Neuronal stem cell (in vitro differentiated cells): Measurements from ENCODE around the gene SORL1.

Source experiments
- DNase-seq: peaks from one replicate; pipeline ENCODE4 v3.0.0-alpha.2; 2013; ENCODE audit warnings: low spot score
- H2AFZ ChIP-seq: one replicate; pipeline ENCODE4 v1.6.1; 2013; ENCODE audit warnings: mild to moderate bottlenecking, low read length, inconsistent platforms
- H2AK5ac ChIP-seq: 2 replicates; pipeline ENCODE4 v1.6.1; 2013; ENCODE audit warnings: low read depth, mild to moderate bottlenecking, inconsistent platforms, low read length, moderate library complexity, mixed read lengths
- H2BK120ac ChIP-seq: 2 replicates; pipeline ENCODE4 v1.6.1; 2013; ENCODE audit warnings: low read depth, mild to moderate bottlenecking, inconsistent platforms, low read length, moderate library complexity, mixed read lengths
- H2BK12ac ChIP-seq: one replicate; pipeline ENCODE4 v1.6.1; 2013; ENCODE audit warnings: low read length, inconsistent platforms
- H2BK15ac ChIP-seq: 2 replicates; pipeline ENCODE4 v1.6.1; 2013; ENCODE audit warnings: mild to moderate bottlenecking, low read length, inconsistent platforms, mixed read lengths
- H2BK5ac ChIP-seq: one replicate; pipeline ENCODE4 v1.6.1; 2013; ENCODE audit warnings: inconsistent platforms, mild to moderate bottlenecking, low read length, moderate library complexity
- H3K14ac ChIP-seq: one replicate; pipeline ENCODE4 v1.6.1; 2013; ENCODE audit warnings: low read length, inconsistent platforms
- H3K18ac ChIP-seq: 2 replicates; pipeline ENCODE4 v1.6.1; 2013; ENCODE audit warnings: low read length, inconsistent platforms
- H3K23ac ChIP-seq: 2 replicates; pipeline ENCODE4 v1.6.1; 2013; ENCODE audit warnings: low read depth, mild to moderate bottlenecking, mixed read lengths, low read length, inconsistent platforms; ENCODE audit not compliant: poor library complexity
- H3K27ac ChIP-seq: replicated peaks from 3 replicates; pipeline ENCODE4 v1.5.1; 2013; ENCODE audit warnings: low read length, inconsistent platforms
- H3K27me3 ChIP-seq, 3 experiments: 2 replicates each; pipeline ENCODE4 v1.6.1; 2013; ENCODE audit warnings: low read length in 3 of 3, mild to moderate bottlenecking in 2 of 3, inconsistent platforms in 1 of 3, low read depth in 1 of 3, mixed read lengths in 1 of 3, moderate library complexity in 1 of 3; ENCODE audit not compliant: control insufficient read depth in 3 of 3, insufficient read depth in 3 of 3
- H3K36me3 ChIP-seq, 2 donors: replicated peaks in 1 of 2; 2 replicates each; pipeline ENCODE4 v1.6.1; 2013; ENCODE audit warnings: low read length in 2 of 2; ENCODE audit not compliant: control insufficient read depth in 2 of 2, insufficient read depth in 2 of 2
- H3K4ac ChIP-seq: 2 replicates; pipeline ENCODE4 v1.6.1; 2013; ENCODE audit warnings: inconsistent platforms, mild to moderate bottlenecking, low read length, moderate library complexity
- H3K4me1 ChIP-seq, 2 donors: 1 replicate in 1 of 2; 2 replicates in 1 of 2; pipeline ENCODE4 v1.6.1; 2013; ENCODE audit warnings: low read length in 2 of 2, low read depth in 1 of 2; ENCODE audit not compliant: control insufficient read depth in 2 of 2, insufficient read depth in 1 of 2
- H3K4me2 ChIP-seq: one replicate; pipeline ENCODE4 v1.6.1; 2013; ENCODE audit warnings: mild to moderate bottlenecking, low read length, inconsistent platforms; ENCODE audit not compliant: insufficient read depth, poor library complexity, severe bottlenecking
- H3K4me3 ChIP-seq, 2 donors: 2 replicates each; pipeline ENCODE4 v1.5.1; 2013; ENCODE audit warnings: low read length in 2 of 2, mild to moderate bottlenecking in 2 of 2, inconsistent platforms in 1 of 2, moderate library complexity in 1 of 2
- H3K79me1 ChIP-seq: one replicate; pipeline ENCODE4 v1.6.1; 2013; ENCODE audit warnings: low read depth, mild to moderate bottlenecking, inconsistent platforms, low read length, moderate library complexity
- H3K9ac ChIP-seq: one replicate; pipeline ENCODE4 v1.6.1; 2013; ENCODE audit warnings: mild to moderate bottlenecking, low read depth, low read length, inconsistent platforms; ENCODE audit not compliant: poor library complexity
- H3K9me3 ChIP-seq, 2 donors: replicated peaks in 1 of 2; 2 replicates each; pipeline versions ENCODE3 to v1.6.1; 2013; ENCODE audit warnings: low read length in 2 of 2, mild to moderate bottlenecking in 2 of 2, inconsistent platforms in 1 of 2, low read depth in 1 of 2, mixed read lengths in 1 of 2, moderate library complexity in 1 of 2; ENCODE audit not compliant: control insufficient read depth in 2 of 2, insufficient read depth in 1 of 2
- H4K8ac ChIP-seq: one replicate; pipeline ENCODE4 v1.6.1; 2013; ENCODE audit warnings: low read depth, mild to moderate bottlenecking, inconsistent platforms, low read length, moderate library complexity
- H4K91ac ChIP-seq: one replicate; pipeline ENCODE4 v1.6.1; 2013; ENCODE audit warnings: low read length, low read depth, mild to moderate bottlenecking, inconsistent platforms; ENCODE audit not compliant: poor library complexity
- WGBS, 2 donors: extraction: QIAGEN DNeasy Blood & Tissue Kit; methylation state at CpG; one replicate each; pipeline ENCODE4 v1.1.7; 2013; ENCODE audit warnings: missing lambda C conversion rate in 2 of 2, mixed read lengths in 1 of 2; ENCODE audit not compliant: insufficient read length in 2 of 2, insufficient replicate concordance in 1 of 2; ENCODE audit errors: extremely low coverage in 2 of 2; 5-methylcytosine and 5-hydroxymethylcytosine counted together

Gene SORL1

DNA sequence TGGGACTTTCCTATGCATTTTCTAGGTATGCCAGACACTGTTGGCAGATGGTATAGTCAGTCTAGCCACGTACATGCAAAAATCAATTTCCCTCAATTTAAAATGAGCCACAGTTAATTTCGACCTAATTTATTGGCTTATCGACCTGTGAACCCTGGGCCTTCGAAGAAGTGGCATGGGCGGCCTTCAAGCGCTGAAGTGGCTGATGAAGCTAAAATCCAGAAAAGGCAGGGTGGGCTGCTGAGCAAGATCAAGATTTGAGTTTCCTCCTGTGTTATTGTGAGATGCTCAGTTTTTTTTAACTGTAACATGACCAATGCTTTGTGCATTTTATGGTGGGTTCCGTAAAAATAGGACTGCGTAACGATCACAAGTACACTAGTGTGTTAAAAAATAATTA is 6.4 kb downstream of the SORL1 start:
- Histone ChIP-seq H3K27me3 (no peaks in the 10 kb centered on the region), H2AFZ (no peak overlapping the region), H3K9me3 (no peaks in the 10 kb centered on the region), H2BK120ac (no peak overlapping the region), H3K4me3 (no peak overlapping the region), H3K4ac (no peak overlapping the region), H2BK12ac (no peak overlapping the region), H3K27ac (no peak overlapping the region), H3K36me3 (no peaks in the 10 kb centered on the region), H3K4me1 (peaks cover 1 to 7% of the 10 kb centered on the region in 2 donors), H4K8ac (no peak overlapping the region), H2BK15ac (no peak overlapping the region), H3K23ac (no peak overlapping the region), H3K9ac (no peak overlapping the region), H3K4me2 (no peak overlapping the region), H3K14ac (no peak overlapping the region), H2BK5ac (no peak overlapping the region), H2AK5ac (no peak overlapping the region), H3K18ac (no peak overlapping the region), H3K79me1 (no peaks in the 10 kb centered on the region), H4K91ac (no peak overlapping the region)
- DNase-seq, result no peak
- WGBS, 2 donors, result no CpG with 5 or more reads among the region's 9 CpGs

- WGBS, 2 donors, result no CpG with 5 or more reads among the region's 7 CpGs
- Histone ChIP-seq H3K36me3 (no peaks in the 10 kb centered on the region), H3K4ac (no peak overlapping the region), H3K27ac (no peak overlapping the region), H2AK5ac (no peak overlapping the region), H3K79me1 (no peaks in the 10 kb centered on the region), H4K91ac (no peak overlapping the region), H2BK120ac (no peak overlapping the region), H2AFZ (no peak overlapping the region), H3K27me3 (no peaks in the 10 kb centered on the region), H3K9ac (no peak overlapping the region), H2BK15ac (no peak overlapping the region), H3K4me1 (peaks cover 2 to 9% of the 10 kb centered on the region in 2 donors), H3K4me3 (no peak overlapping the region), H3K18ac (no peak overlapping the region), H3K9me3 (no peaks in the 10 kb centered on the region), H3K4me2 (no peak overlapping the region), H2BK12ac (no peak overlapping the region), H2BK5ac (no peak overlapping the region), H3K23ac (no peak overlapping the region), H4K8ac (no peak overlapping the region), H3K14ac (no peak overlapping the region)
- no peak for DNase-seq
Observed at GRCh38 chr11:121459413-121460017, 7.4 kb downstream of the SORL1 start.

- H2AK5ac ChIP-seq, result no peak overlapping the region
- no peak for DNase-seq
- no peak overlapping the region for H4K91ac ChIP-seq
- no peaks in the 10 kb centered on the region for H3K36me3 ChIP-seq
- H3K9me3 ChIP-seq, result no peaks in the 10 kb centered on the region
- H2BK12ac ChIP-seq, result no peak overlapping the region
- H3K27me3 ChIP-seq, result no peaks in the 10 kb centered on the region
- H2AFZ ChIP-seq, result no peak overlapping the region
- H3K79me1 ChIP-seq, result no peaks in the 10 kb centered on the region
- H3K14ac ChIP-seq, result no peak overlapping the region
- H3K4me1 ChIP-seq, result peaks cover 6 to 8% of the 10 kb centered on the region in 2 donors
- no peak overlapping the region for H3K18ac ChIP-seq
- H3K4me3 ChIP-seq, result no peak overlapping the region
- H3K4ac ChIP-seq, result no peak overlapping the region
- H4K8ac ChIP-seq, result no peak overlapping the region
- no peak overlapping the region for H3K4me2 ChIP-seq
- H2BK5ac ChIP-seq, result no peak overlapping the region
- no peak overlapping the region for H3K27ac ChIP-seq
- WGBS, 2 donors, result no CpG with 5 or more reads among the region's 4 CpGs
- no peak overlapping the region for H2BK120ac ChIP-seq
- H2BK15ac ChIP-seq, result no peak overlapping the region
- H3K9ac ChIP-seq, result no peak overlapping the region
- H3K23ac ChIP-seq, result no peak overlapping the region
Observed at GRCh38 chr11:121460941-121461514, 8.9 kb downstream of the SORL1 start.

GRCh38 chr11:121461843-121462242 is 9.7 kb downstream of the SORL1 start:
- no peak for DNase-seq
- no peak overlapping the region for H3K9ac ChIP-seq
- no peak overlapping the region for H2AFZ ChIP-seq
- H3K27ac ChIP-seq, result no peak overlapping the region
- no peak overlapping the region for H4K91ac ChIP-seq
- no peak overlapping the region for H2AK5ac ChIP-seq
- no peak overlapping the region for H2BK5ac ChIP-seq
- H3K18ac ChIP-seq, result no peak overlapping the region
- no peak overlapping the region for H3K4me3 ChIP-seq
- H3K79me1 ChIP-seq, result no peaks in the 10 kb centered on the region
- no peaks in the 10 kb centered on the region for H3K9me3 ChIP-seq
- 100% methylated on average over 3 of the region's 7 CpGs; no CpG with 5 or more reads in 1 of the 2 donors for WGBS, 2 donors
- H3K23ac ChIP-seq, result no peak overlapping the region
- no peak overlapping the region for H2BK12ac ChIP-seq
- H3K4me1 ChIP-seq, result peaks cover 13 to 14% of the 10 kb centered on the region in 2 donors
- no peak overlapping the region for H2BK15ac ChIP-seq
- no peak overlapping the region for H3K4ac ChIP-seq
- no peak overlapping the region for H3K14ac ChIP-seq
- no peaks in the 10 kb centered on the region for H3K27me3 ChIP-seq
- H3K36me3 ChIP-seq, result no peaks in the 10 kb centered on the region
- H4K8ac ChIP-seq, result no peak overlapping the region
- H3K4me2 ChIP-seq, result no peak overlapping the region
- H2BK120ac ChIP-seq, result no peak overlapping the region
